Spinal cord (tissue), 10 donors: ENCODE measurements around the gene ADARB2. TPM values are rescaled to one million over a fixed set of nuclear protein-coding genes. Genes with fewer than 3 reads are reported as not detected.

ENCODE experiments used
- DNase-seq, 6 donors: peaks; one replicate each; pipeline versions ENCODE4 v3.0.0 to v3.0.0-alpha.2; 2013 to 2015; ENCODE audit warnings: low spot score in 6 of 6, low read depth in 4 of 6
- H3K27ac ChIP-seq: one replicate; pipeline ENCODE4 v1.5.1; 2013; ENCODE audit warnings: low read depth, low read length, control low read depth
- H3K27me3 ChIP-seq: one replicate; pipeline ENCODE4 v1.6.1; 2013; ENCODE audit warnings: low read length; ENCODE audit not compliant: control insufficient read depth, insufficient read depth
- H3K36me3 ChIP-seq: one replicate; pipeline ENCODE4 v1.6.1; 2013; ENCODE audit warnings: low read length; ENCODE audit not compliant: control insufficient read depth, insufficient read depth
- H3K4me1 ChIP-seq: one replicate; pipeline ENCODE4 v1.6.1; 2013; ENCODE audit warnings: low read length; ENCODE audit not compliant: control insufficient read depth, insufficient read depth
- H3K4me3 ChIP-seq: one replicate; pipeline ENCODE4 v1.5.1; 2013; ENCODE audit warnings: low read depth, low read length, control low read depth
- H3K9me3 ChIP-seq: one replicate; pipeline ENCODE4 v1.6.1; 2013; ENCODE audit warnings: low read length; ENCODE audit not compliant: control insufficient read depth, insufficient read depth
- WGBS: methylation state at CpG from one replicate; pipeline ENCODE4 v1.1.5; 2013; ENCODE audit warnings: missing lambda C conversion rate; ENCODE audit not compliant: insufficient coverage; 5-methylcytosine and 5-hydroxymethylcytosine counted together
- polyA plus RNA-seq, 2 donors: library from polyadenylated mRNA; unstranded; fragments of 120-200 nt; gene quantifications; one replicate each; pipeline ENCODE4 v1.2.1, GENCODE V29; 2013; ENCODE audit not compliant: insufficient read length in 2 of 2
- total RNA-seq, 2 donors: library from RNA; depleted of rRNA in 1 of 2; stranded (reverse); fragments of 120-200 nt in 1 of 2; fragments of >200 nt in 1 of 2; gene quantifications; one replicate each; pipeline versions ENCODE4 v1.2.3 to v1.2.4, GENCODE V29; 2013 to 2014
- donor health status: healthy.

Gene ADARB2
- total and polyA plus RNA-seq, 4 donors = 4.1 to 11.2 (median 8.3) TPM

DNA sequence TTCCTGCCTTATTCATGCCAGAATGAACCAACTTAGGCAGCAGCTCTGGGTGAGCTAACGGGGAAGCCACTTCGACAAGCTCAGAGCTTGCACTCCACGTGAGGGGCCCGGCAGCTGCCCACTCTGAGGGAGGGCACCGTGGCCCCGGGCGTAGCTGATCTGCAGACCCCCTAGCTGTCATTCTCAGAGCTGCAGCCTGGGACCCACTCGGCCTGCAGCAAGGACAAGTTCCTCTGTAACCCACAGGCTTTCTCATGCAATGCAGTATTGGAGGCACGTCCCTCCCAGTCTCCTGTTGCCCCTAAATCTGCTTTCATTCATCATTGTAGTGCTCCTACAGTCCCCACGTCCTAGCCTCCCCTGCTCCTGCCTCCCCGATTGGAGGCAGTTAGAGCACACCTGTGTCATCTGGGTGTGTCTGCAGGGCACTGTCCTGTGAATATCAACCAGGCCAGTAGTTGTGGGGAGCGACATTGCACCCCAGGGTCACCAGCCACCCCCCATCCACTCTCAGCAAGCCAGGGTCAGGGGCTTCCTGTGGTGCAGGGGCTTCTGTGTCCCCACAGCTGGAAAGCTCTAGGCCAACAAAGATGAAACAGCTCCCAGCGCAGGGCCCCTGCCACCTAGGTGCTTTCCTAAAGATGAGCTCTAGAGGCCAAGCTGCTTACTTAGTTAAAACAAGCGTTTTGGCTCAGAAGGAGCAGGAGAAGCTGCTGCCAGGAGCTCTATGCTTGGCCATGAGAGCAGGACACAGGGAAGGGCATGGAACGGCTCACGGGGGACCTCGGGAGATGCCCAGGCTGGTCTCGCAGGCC is 333.6 kb downstream of the ADARB2 start:
- Histone ChIP-seq H3K9me3 (no peaks in the 10 kb centered on the region), H3K36me3 (no peaks in the 10 kb centered on the region), H3K4me1 (peaks cover 20% of the 10 kb centered on the region), H3K27me3 (no peaks in the 10 kb centered on the region), H3K4me3 (no peak overlapping the region), H3K27ac (no peak overlapping the region)
- no peak for DNase-seq
- WGBS = 68% methylated on average over 18 of the region's 18 CpGs

DNA sequence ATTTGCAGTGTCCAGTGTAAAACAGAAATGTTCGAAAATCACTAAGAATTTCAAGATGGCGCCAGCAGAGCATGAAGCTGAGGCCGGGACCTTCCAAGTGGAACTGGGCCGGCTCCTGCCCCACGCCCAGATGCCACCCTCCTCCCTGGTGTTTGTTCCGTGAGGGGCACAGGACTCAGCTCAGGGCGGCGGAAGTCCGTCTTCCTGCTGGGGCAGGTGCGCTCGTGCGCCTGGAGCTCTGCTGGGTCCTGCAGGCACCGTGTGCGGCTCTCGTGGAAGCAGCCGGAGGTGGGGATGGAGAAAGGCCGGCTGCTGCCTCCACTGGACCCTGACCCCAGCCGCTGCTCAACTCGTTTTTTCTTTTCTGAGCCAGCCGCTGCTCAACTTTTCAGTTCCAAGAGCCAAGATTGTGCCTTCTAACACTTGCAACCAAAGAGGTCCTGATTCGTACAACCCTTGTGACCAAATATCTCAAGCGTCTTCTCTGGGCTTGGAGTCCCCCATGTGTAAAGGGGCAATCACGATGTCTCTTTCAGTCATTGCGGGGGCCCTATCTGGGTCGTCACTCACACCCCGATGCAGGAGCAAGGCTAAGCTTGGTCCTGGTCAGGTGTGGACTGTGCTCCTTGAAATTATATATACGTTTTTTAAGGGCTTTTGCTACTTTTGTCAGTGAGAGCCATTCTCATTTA is 334.4 kb downstream of the ADARB2 start:
- no peaks in the 10 kb centered on the region for H3K27me3 ChIP-seq
- no peak for DNase-seq
- H3K36me3 ChIP-seq = no peaks in the 10 kb centered on the region
- WGBS = 98% methylated on average over 27 of the region's 27 CpGs
- no peak overlapping the region for H3K27ac ChIP-seq
- H3K9me3 ChIP-seq = no peaks in the 10 kb centered on the region
- H3K4me1 ChIP-seq = peaks cover 20% of the 10 kb centered on the region
- H3K4me3 ChIP-seq = no peak overlapping the region

DNA sequence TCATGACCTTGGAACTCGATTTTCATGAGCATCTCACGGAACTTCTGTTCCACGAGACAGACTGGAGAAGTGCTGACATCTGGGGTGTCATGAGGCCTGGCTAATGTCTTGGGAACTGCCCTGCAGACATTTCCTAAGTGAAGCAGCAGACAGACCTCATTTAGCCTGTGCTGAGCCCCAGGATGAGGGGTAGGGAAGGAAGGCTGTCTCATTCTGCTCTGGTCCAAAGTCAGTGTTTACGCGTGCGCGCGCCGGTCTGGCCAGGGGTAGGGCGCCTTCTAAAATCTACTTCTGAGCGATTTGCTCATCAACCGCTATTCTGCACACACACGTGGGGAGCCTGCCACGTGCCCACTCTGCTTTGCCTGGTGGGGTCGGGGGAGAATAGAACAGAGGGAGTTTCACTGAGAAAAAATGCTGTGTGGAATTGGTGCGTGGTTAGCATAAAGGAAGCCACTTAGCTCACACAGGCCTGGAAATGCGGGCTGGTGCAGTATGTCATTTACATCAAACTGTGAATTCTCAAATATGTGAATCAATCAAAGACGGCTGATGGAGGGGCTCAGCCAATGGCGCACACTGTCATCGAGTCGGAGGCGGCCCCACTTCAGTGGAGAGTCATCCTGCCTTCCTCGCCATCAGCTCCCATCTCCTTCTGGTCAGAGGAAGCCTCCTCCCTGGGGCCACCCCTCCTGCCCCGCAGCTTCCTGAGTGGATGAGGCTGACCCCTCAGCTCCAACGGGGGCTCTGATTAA is 335.1 kb downstream of the ADARB2 start:
- Histone ChIP-seq H3K4me3 (no peak overlapping the region), H3K27ac (no peak overlapping the region), H3K4me1 (peaks cover 20% of the 10 kb centered on the region), H3K27me3 (no peaks in the 10 kb centered on the region), H3K36me3 (no peaks in the 10 kb centered on the region), H3K9me3 (no peaks in the 10 kb centered on the region)
- peak in 1 of 6 donors; percentile 47 for DNase-seq
- WGBS = 89% methylated on average over 24 of the region's 25 CpGs

DNA sequence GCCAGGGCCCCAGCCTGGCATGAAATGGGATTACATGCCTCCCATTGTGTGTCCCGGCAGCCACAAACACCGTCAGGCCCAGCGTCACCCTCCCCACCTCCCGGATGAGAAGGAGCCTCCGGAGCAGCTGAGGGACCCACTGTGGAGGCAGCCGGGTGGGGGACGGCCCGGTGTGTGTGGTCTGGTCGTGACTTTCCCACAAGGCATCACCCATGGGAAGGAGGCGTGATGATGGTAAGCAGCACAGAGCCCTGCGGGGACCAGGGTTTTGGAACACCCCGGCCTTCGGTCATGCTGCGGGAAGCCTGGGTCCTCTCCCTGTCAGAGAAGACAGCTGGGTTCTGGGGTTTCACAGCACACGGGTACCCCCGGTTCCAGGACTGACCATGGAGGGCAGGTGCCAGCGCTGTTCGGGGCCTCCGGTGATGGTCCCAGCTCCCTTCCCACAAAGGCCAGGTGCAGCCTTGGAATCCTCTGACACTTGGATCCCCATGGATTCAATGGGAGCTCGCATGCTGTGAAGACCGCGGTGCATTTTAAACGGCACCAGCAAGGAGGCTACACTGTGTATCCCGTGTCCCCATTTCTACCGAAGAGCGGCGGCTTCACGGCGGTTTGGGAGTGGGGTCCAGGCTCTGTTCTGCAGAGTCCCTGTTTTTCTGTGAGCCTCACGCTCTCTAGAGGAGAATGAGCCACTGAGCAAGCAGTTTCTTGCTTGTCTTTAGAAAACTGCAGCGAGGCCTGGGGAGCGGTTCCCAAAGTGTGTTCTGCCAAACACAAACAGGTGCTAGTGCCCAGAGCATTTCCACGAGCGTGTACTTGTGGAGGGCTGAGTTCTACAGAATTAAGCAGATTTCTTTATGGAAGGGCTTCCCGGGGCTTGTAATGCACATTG is 336.0 kb downstream of the ADARB2 start:
- no peaks in the 10 kb centered on the region for H3K36me3 ChIP-seq
- peak in 1 of 6 donors; percentile 28 for DNase-seq
- no peaks in the 10 kb centered on the region for H3K9me3 ChIP-seq
- H3K4me1 ChIP-seq = peaks cover 15% of the 10 kb centered on the region
- no peak overlapping the region for H3K4me3 ChIP-seq
- no peak overlapping the region for H3K27ac ChIP-seq
- 83% methylated on average over 28 of the region's 35 CpGs for WGBS
- no peaks in the 10 kb centered on the region for H3K27me3 ChIP-seq

DNA sequence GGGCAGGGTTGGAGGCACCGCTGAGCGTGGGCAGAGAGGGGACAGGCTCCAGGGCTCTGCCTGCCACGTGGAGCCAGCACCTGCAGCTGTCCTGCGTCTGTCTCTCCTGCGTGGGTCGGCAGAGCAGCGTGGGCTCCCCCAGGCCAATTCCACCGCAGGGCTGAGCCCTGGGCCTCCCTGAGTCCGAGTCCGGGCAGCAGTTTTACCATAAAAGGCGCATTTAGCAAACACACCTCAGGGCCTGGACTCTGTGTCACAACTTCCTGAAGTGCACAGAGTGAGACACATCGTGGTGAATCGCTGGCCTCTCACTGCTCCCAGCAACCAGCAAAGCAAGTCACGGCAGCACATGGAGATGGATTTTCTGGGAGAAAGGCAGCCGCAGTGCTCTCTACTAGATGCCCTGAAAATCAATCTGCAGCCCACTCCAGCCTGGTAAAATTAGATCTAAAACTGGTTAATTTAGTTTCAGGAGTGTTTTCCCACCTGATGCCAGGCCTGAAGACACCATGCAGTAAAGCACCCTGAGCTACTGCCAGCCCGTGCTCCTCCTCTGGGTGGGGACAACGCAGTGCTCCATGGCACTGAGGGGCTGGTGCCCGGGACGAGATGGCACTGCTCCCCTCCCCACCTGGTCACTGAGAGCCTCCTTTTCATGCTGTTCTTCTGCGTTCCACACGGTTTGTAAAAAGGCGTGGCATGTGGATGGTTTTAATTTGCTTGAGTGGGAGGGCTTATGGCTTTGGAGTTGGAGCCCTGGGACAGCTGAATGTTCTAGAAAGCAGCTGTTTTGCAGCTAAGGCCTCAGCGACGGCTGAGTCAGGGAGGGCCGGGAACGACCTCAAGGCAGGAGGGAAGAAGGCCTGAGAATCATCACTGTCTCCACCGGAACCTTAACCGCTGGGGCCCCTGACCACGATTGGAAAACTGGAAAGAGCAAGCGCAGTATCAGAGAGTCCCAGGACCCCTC is 336.9 kb downstream of the ADARB2 start:
- Histone ChIP-seq H3K27me3 (no peaks in the 10 kb centered on the region), H3K4me3 (no peak overlapping the region), H3K4me1 (peaks cover 19% of the 10 kb centered on the region), H3K27ac (no peak overlapping the region), H3K9me3 (no peaks in the 10 kb centered on the region), H3K36me3 (peaks cover 2% of the 10 kb centered on the region)
- 68% methylated on average over 25 of the region's 30 CpGs for WGBS
- peak in 1 of 6 donors; percentile 32 for DNase-seq

DNA sequence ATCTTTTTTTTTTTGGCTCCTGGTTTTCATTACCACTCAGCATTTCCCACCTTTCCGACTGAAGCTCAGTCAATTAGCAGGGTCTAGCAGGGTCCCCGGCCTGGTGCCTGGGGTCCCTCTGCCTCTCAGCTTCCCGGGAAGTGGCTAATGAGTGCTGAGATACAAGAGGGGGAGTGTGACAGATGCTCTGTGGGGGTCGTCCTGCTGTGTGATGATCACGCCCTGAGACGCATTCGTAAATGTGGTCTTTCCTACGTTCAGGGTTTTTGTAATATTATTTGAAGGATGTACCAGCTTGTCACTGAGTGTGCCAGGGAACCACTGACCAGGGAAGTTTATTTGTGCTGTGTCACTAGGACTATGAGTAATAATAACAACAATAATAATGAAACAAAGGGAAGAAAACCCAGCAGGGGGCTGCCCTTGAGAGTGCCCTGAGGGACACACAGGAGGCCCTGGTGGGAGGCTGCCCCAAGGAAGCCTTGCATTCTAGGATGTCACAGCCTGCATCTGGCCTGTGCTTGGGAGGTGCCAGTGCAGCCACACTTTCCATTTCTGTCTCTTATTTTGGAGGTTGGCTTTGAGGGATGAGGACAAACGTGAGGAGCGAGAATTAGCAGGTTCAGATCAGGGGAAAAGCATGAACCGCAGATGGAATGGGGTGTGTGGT is 337.8 kb downstream of the ADARB2 start:
- H3K36me3 ChIP-seq = peaks cover 4% of the 10 kb centered on the region
- H3K27ac ChIP-seq = no peak overlapping the region
- WGBS = 72% methylated on average over 5 of the region's 11 CpGs
- H3K9me3 ChIP-seq = no peaks in the 10 kb centered on the region
- no peak overlapping the region for H3K4me3 ChIP-seq
- H3K27me3 ChIP-seq = no peaks in the 10 kb centered on the region
- H3K4me1 ChIP-seq = peaks cover 20% of the 10 kb centered on the region
- no peak for DNase-seq

DNA sequence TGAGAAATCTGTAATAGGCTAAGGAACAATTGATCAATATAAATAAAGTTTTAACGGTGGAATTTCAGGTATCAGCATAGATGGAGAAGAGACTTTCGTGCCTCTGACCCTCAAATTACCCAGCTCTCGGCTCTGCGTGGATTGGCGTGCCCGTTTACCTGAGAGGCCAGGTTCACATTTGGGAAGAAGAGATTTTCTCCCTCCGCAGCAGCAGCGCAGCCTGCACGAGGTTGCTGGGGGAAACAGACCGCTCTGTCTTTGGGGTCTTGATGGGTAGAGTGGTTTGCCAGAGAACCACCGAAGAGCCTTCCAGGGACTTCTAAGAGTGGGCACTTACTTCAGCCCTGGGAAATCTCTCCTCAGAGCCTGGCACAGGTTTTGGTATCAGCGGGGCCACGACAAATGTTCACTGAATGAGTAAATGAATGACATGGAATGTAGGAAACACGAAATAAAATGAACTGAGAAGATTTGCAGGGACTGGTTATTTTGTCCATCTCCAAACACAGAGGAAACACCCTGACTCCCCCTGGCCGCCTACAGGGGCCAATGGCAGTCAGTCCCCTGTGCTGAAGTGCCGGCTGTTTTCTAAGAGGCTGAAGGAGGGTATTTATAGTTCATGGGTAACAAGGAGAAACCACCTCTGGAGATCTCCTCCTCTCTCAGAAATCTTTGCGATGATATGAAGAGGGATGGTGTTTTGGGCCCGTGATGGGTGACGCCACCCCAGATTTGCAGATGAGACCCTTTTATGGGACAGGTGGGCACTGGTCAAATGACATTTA is 338.5 kb downstream of the ADARB2 start:
- Histone ChIP-seq H3K27ac (no peak overlapping the region), H3K4me3 (no peak overlapping the region), H3K4me1 (peaks cover 16% of the 10 kb centered on the region), H3K36me3 (peaks cover 4% of the 10 kb centered on the region), H3K9me3 (no peaks in the 10 kb centered on the region), H3K27me3 (no peaks in the 10 kb centered on the region)
- 95% methylated on average over 8 of the region's 19 CpGs for WGBS
- no peak for DNase-seq
